PC-3 (cell line): ENCODE measurements around the gene MYEOV. TPM values are rescaled to one million over a fixed set of nuclear protein-coding genes. Genes with fewer than 3 reads are reported as not detected.
A peak's percentile ranks its signal among the peaks of the same experiment; 100 is the strongest.

Experiments
- ATAC-seq: fragments of 200-7000 bp; cut with Tn5 transposase; 2 replicates; pipeline ENCODE4 v1.9.1; 2020; ENCODE audit warnings: mild to moderate bottlenecking, moderate library complexity
- BruUV-seq: library from RNA; stranded (reverse); fragments of 400-500 nt; replicated peaks from 2 replicates; lab custom pipeline; 2021; lab: Mats Ljungman, UMichigan
- CTCF ChIA-PET: fragments of 300-600 bp; sonication (Branson Sonifier 250); formaldehyde crosslinking; loops from one replicate; lab custom pipeline; 2022; ENCODE audit warnings: antibody characterized with exemption; lab: Charles Lee
- POLR2A ChIA-PET: fragments of 300-600 bp; sonication (Branson Sonifier 250); formaldehyde crosslinking; loops from one replicate; lab custom pipeline; 2022; ENCODE audit warnings: antibody characterized with exemption; ENCODE audit not compliant: unreplicated experiment; lab: Charles Lee
- DNase-seq: peaks from one replicate; pipeline ENCODE4 v3.0.0-alpha.2; 2015
- H2AFZ ChIP-seq: fragments of 300-600 bp; sonication (generic); 2 replicates; pipeline ENCODE4 v1.6.0; 2016; ENCODE audit warnings: antibody characterized with exemption, low read length
- H3F3A ChIP-seq: fragments of 300-600 bp; sonication (generic); one replicate; pipeline ENCODE4 v1.6.0; 2017; ENCODE audit warnings: antibody characterized with exemption, low read length, control low read depth, mild to moderate bottlenecking; ENCODE audit not compliant: unreplicated experiment
- H3K27ac ChIP-seq: fragments of 300-600 bp; sonication (generic); 2 replicates; pipeline ENCODE4 v1.5.1; 2016; ENCODE audit warnings: mild to moderate bottlenecking, low read length
- H3K27me3 ChIP-seq: fragments of 300-600 bp; sonication (generic); 2 replicates; pipeline ENCODE4 v1.6.1; 2016; ENCODE audit warnings: low read length, mixed read lengths
- H3K36me3 ChIP-seq: fragments of 300-600 bp; sonication (generic); 2 replicates; pipeline ENCODE4 v1.6.1; 2016; ENCODE audit warnings: low read depth, mixed run types, low read length, mixed read lengths
- H3K4me1 ChIP-seq: fragments of 300-600 bp; sonication (generic); 2 replicates; pipeline ENCODE4 v1.5.1; 2016; ENCODE audit warnings: low read length; ENCODE audit not compliant: insufficient read depth
- H3K4me2 ChIP-seq: fragments of 300-600 bp; sonication (generic); 2 replicates; pipeline ENCODE4 v1.6.0; 2016; ENCODE audit warnings: low read length
- H3K4me3 ChIP-seq: fragments of 300-600 bp; sonication (generic); 2 replicates; pipeline ENCODE4 v1.5.1; 2016; ENCODE audit warnings: mild to moderate bottlenecking, low read length, mixed read lengths
- H3K79me2 ChIP-seq: fragments of 300-600 bp; sonication (generic); 2 replicates; pipeline ENCODE4 v1.6.1; 2017; ENCODE audit warnings: low read length, mixed read lengths
- H3K9ac ChIP-seq: fragments of 300-600 bp; sonication (generic); 2 replicates; pipeline ENCODE4 v1.6.0; 2016; ENCODE audit warnings: mild to moderate bottlenecking, low read length
- H3K9me2 ChIP-seq: fragments of 300-600 bp; sonication (generic); replicated peaks from 2 replicates; pipeline ENCODE4 v1.6.1; 2016; ENCODE audit warnings: mixed run types, low read length, mixed read lengths
- H3K9me3 ChIP-seq: fragments of 300-600 bp; sonication (generic); 2 replicates; pipeline ENCODE4 v1.6.1; 2016; ENCODE audit warnings: low read length, mixed read lengths
- H4K20me1 ChIP-seq: fragments of 300-600 bp; sonication (generic); 2 replicates; pipeline ENCODE4 v1.6.1; 2016; ENCODE audit warnings: low read length, mixed read lengths
- EZH2 ChIP-seq: fragments of 300-600 bp; sonication (generic); IDR thresholded peaks from one replicate; pipeline ENCODE4 v1.6.1; 2017; ENCODE audit warnings: antibody characterized with exemption, mild to moderate bottlenecking, low read length; ENCODE audit not compliant: unreplicated experiment
- EZH2phosphoT487 ChIP-seq: fragments of 300-600 bp; sonication (generic); IDR thresholded peaks from 2 replicates; pipeline ENCODE4 v1.6.1; 2018; ENCODE audit warnings: mild to moderate bottlenecking, antibody characterized with exemption, low read length, borderline replicate concordance
- intact Hi-C: fragments of 100-400 bp; cut with micrococcal nuclease; formaldehyde crosslinking; loops from 2 replicates; pipeline ENCODE4 v1.9.0; 2023
- total RNA-seq: library from RNA; depleted of rRNA; stranded (reverse); fragments of >200 nt; gene quantifications from 2 replicates; pipeline ENCODE4 v1.2.3, GENCODE V29; 2014
- TF ChIP-seq, protein P1 (sequence below): fragments of 300-600 bp; sonication (generic); conservative IDR thresholded peaks from 2 replicates; pipeline ENCODE4 v1.5.1; 2017; ENCODE audit warnings: antibody characterized with exemption, low read depth, mild to moderate bottlenecking, low read length

The MYEOV gene
- total RNA-seq, 1 experiment from 2014 or later = 59.0 TPM

DNA sequence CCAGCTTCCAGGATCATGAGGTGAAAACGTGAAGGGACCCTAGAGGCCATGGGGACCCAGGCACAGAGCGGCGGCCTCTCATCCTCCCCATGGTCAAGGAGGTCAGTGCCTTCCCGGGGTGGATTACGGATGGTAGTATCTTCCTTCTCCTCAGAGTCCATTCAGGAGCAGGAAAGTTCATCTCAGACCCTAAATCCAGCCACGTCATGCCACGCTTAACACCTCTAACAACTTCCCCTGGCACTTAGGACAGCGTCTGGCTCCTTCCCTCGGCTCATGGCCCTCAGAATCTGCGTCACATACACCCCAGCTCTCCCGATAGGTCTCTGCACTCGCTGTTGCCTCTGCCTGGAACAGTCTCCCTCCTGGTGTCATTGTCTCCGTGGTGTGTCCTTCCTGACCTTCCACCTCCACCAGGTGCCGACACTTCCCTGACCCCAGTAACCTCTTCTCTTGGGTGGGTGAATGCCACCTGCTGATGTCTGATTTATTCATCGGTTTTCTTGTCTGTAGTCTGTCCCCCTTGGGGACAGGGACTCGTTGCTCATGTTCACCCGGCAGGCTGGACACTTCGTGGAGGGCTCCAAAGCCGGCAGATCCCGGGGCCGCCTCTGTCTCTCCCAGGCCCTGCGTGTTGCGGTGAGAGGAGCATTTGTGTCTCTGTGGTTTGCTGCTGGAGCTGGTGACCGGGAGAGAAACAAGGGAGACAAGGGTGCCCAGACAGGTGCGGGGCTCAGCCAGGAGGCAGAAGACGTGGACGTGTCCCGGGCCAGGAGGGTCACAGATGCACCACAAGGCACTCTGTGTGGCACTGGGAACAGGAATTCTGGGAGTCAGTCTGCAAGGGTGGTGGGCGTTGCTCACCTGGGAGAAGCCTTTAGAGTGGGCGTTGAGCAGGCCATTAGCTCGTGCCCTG lies 1.4 kb downstream of the MYEOV start:
- peaks cover 58% of the 10 kb centered on the region for H3K79me2 ChIP-seq
- peak overlapping the region; percentile 98 for H3K27ac ChIP-seq
- DNase-seq (peak; percentile 21), ATAC-seq (no peak)
- BruUV-seq = no TSS peak
- H3K27me3 ChIP-seq = no peaks in the 10 kb centered on the region
- ChIA-PET CTCF (no interaction called here), POLR2A (interaction anchor here (0.5 to 1.3 kb wide), 3 partner anchors 21 to 344 kb away, joined by 3 to 14 read pairs (median 8); no protein-coding TSS in a partner anchor)
- no peak overlapping the region for H2AFZ ChIP-seq
- H4K20me1 ChIP-seq = no peaks in the 10 kb centered on the region
- H3K36me3 ChIP-seq = 0 out of 2 replicates have a peak, but pooled peaks cover 4% of the 10 kb centered on the region
- intact Hi-C loops = loop anchor here (5.0 kb wide), 1 partner anchor 193 kb away; no protein-coding TSS in a partner anchor
- H3K4me1 ChIP-seq = peaks cover 53% of the 10 kb centered on the region
- no peaks in the 10 kb centered on the region for H3K9me3 ChIP-seq
- peak overlapping the region; percentile 97 for H3K9ac ChIP-seq
- peak overlapping the region; percentile 80 for H3K4me2 ChIP-seq
- no peak for TF ChIP-seq EZH2phosphoT487
- no peak for TF ChIP-seq EZH2
- TF ChIP-seq, protein P1, sequence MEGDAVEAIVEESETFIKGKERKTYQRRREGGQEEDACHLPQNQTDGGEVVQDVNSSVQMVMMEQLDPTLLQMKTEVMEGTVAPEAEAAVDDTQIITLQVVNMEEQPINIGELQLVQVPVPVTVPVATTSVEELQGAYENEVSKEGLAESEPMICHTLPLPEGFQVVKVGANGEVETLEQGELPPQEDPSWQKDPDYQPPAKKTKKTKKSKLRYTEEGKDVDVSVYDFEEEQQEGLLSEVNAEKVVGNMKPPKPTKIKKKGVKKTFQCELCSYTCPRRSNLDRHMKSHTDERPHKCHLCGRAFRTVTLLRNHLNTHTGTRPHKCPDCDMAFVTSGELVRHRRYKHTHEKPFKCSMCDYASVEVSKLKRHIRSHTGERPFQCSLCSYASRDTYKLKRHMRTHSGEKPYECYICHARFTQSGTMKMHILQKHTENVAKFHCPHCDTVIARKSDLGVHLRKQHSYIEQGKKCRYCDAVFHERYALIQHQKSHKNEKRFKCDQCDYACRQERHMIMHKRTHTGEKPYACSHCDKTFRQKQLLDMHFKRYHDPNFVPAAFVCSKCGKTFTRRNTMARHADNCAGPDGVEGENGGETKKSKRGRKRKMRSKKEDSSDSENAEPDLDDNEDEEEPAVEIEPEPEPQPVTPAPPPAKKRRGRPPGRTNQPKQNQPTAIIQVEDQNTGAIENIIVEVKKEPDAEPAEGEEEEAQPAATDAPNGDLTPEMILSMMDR = no peak
- 0 out of 2 replicates have a peak, but pooled peaks cover 3% of the 10 kb centered on the region for H3K9me2 ChIP-seq
- H3K4me3 ChIP-seq = peak overlapping the region; percentile 76
- peaks cover 10% of the 10 kb centered on the region for H3F3A ChIP-seq

DNA sequence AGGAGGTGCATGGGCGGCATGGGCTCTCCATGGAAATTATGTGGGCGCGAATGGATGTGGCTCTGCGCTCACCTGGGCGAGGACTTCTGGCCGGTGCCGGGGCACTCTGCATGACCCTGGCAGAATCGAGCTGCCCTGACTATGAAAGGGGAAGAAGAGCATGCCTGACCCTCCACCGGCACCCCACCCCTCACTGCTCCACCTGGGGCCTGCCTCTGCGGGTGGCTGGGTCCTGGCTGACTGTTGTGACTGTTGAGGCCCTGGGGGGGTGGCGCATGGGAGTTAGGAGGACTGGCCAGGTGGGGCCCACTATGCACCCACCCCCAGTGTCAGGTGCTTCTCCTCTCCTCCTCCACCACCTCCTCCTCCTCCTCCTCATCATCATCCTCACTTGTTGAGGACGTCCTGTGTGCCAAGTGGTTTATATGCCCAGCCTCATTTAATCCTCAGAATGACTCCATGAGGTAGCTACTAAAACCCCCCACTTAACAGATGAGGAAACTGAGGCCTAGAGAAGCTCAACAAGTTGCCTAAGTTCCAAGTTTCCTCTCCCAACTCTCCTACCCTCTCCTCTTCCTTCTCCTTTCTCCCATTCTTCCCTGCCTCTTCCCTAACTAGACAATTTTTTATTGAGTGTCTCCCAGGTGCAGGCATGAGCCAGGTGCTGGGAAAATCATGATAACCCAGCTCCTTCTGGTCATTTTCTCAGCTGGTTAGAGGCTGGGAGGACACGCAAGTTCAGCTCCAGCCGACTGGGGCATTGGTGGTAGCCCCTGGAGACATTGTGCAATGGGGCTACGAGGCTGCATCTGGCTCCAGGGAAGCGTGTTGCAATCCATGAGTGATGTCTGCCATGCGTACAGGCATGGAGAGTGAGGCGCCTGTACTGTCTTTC lies 2.3 kb downstream of the MYEOV start:
- Histone ChIP-seq H3K9ac (peak overlapping the region; percentile 97), H3K9me3 (no peaks in the 10 kb centered on the region), H3K36me3 (0 out of 2 replicates have a peak, but pooled peaks cover 4% of the 10 kb centered on the region), H3K4me3 (peak overlapping the region; percentile 76), H4K20me1 (no peaks in the 10 kb centered on the region), H2AFZ (no peak overlapping the region), H3K79me2 (peaks cover 67% of the 10 kb centered on the region), H3K27me3 (no peaks in the 10 kb centered on the region), H3F3A (peaks cover 15% of the 10 kb centered on the region), H3K9me2 (0 out of 2 replicates have a peak, but pooled peaks cover 3% of the 10 kb centered on the region), H3K4me1 (peaks cover 62% of the 10 kb centered on the region), H3K4me2 (peak overlapping the region; percentile 80), H3K27ac (peak overlapping the region; percentile 98)
- ChIA-PET CTCF (interaction anchor here (0.5 to 1.0 kb wide), 2 partner anchors 81 to 195 kb away, joined by 3 to 4 read pairs; no protein-coding TSS in a partner anchor), POLR2A (interaction anchor here (0.6 to 1.4 kb wide), 3 partner anchors 16 to 197 kb away, joined by 3 to 4 read pairs (median 3); no protein-coding TSS in a partner anchor)
- DNase-seq = peak; percentile 53
- no peak for ATAC-seq
- TF ChIP-seq, protein P1 = no peak
- no peak for TF ChIP-seq EZH2phosphoT487
- no peak for TF ChIP-seq EZH2
- BruUV-seq = no TSS peak
- intact Hi-C loops = loop anchor here (2.0 to 5.0 kb wide), 3 partner anchors 147 to 194 kb away; no protein-coding TSS in a partner anchor
